ENCODE results near the gene MORN4. TPM values are rescaled to one million over a fixed set of nuclear protein-coding genes. Genes with fewer than 3 reads are reported as not detected.

The MORN4 gene
- total RNA-seq, 1 experiment from 2014 or later: 9.7 TPM

DNA sequence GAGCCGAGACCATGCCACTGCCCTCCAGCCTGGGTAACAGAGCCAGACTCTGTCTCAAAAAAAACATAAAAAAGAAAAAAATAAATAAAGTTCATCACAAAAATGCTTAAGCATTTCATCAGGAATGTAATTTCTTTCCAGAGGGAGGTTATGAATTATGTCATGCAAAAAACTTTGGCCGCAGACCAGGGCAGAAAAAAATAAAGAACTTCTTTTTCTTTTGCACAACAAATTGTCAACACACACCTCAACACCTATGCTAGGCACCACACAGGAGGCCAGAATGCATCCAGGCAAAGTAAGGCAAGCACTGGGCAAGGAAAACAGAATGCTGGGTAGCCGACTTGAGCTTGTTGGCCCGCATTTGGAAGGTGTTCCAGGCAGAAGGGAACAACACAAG is 39.9 kb downstream of the MORN4 start:
- TF ChIP-seq, protein P1, sequence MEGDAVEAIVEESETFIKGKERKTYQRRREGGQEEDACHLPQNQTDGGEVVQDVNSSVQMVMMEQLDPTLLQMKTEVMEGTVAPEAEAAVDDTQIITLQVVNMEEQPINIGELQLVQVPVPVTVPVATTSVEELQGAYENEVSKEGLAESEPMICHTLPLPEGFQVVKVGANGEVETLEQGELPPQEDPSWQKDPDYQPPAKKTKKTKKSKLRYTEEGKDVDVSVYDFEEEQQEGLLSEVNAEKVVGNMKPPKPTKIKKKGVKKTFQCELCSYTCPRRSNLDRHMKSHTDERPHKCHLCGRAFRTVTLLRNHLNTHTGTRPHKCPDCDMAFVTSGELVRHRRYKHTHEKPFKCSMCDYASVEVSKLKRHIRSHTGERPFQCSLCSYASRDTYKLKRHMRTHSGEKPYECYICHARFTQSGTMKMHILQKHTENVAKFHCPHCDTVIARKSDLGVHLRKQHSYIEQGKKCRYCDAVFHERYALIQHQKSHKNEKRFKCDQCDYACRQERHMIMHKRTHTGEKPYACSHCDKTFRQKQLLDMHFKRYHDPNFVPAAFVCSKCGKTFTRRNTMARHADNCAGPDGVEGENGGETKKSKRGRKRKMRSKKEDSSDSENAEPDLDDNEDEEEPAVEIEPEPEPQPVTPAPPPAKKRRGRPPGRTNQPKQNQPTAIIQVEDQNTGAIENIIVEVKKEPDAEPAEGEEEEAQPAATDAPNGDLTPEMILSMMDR (IDR thresholded peaks at IDR 0.05; ENCODE audit: insufficient read depth in 1 of 2, low read depth in 1 of 2, low read length in 1 of 2, severe bottlenecking in 1 of 2, unreplicated experiment in 1 of 2): no peak
- no peak overlapping the region for H3K27ac Mint-ChIP-seq (ENCODE audit: unreplicated experiment)
- H3K4me3 ChIP-seq (ENCODE audit: low read depth, low read length): no peak overlapping the region

DNA sequence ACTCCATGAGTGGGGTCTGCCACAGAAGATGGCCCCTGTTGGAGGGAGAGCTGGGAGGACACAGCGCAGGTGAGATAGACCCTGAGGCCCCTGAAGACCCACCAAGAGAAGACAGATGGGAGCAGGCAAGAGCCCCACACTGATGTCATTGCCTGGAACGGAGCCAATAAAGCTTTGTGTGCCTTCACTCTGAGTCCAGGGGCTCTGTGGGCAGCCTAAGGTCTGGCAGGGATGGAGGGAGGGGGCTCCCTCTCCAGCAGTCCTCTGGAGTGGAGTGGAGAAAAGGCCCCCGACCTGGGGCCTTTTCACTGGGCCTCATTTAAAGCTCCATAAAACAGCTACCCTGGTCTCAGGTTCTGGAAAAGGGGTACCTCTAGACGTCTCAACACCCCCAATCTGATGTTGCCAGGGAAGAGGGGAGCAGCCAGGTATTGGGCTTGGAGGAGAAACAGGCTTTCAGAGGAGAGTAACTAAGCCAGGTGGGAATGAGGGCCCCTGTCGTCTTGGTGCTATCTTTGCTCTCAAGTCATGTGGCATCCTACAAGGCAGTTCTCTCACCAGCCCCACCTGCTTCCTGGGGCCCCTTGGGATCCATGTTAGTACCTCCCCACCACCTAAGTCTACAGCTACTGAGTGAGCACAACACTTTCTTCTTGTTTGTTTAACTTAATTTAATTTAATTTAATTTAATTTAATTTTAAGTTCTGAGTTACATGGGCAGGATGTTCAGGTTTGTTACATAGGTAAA is 42.4 kb downstream of the MORN4 start:
- H3K4me1 Mint-ChIP-seq (ENCODE audit: low read depth, unreplicated experiment): peaks cover 2% of the 10 kb centered on the region
- H3K4me3 ChIP-seq (ENCODE audit: low read depth, low read length): no peak overlapping the region
- no peaks in the 10 kb centered on the region for H3K36me3 ChIP-seq (ENCODE audit: control insufficient read depth, insufficient read depth, low read length)
- no peaks in the 10 kb centered on the region for H3K27me3 ChIP-seq (replicated peaks; ENCODE audit: control insufficient read depth, insufficient read depth, low read length)
- CTCF ChIA-PET: interaction anchor here (1.0 kb wide), 1 partner anchor 19 kb away, joined by 3 read pairs; the partner anchor contains the start of gene ANKRD2
- no peak overlapping the region for H3K4me3 Mint-ChIP-seq (ENCODE audit: unreplicated experiment)
- H3K27ac Mint-ChIP-seq (ENCODE audit: unreplicated experiment): no peak overlapping the region
- no peaks in the 10 kb centered on the region for H3K36me3 Mint-ChIP-seq (ENCODE audit: insufficient read depth, unreplicated experiment)
- peaks cover 8% of the 10 kb centered on the region; the same call in 1 of the 2 replicates for H3K4me1 ChIP-seq
- intact Hi-C loops (cut with micrococcal nuclease; ENCODE audit: unreplicated experiment): no loop called here
- DNase-seq: no peak
- no peaks in the 10 kb centered on the region for H3K9me3 ChIP-seq
- H3K9me3 Mint-ChIP-seq (ENCODE audit: unreplicated experiment): no peaks in the 10 kb centered on the region
- no peaks in the 10 kb centered on the region for H3K27me3 Mint-ChIP-seq (ENCODE audit: insufficient read depth, unreplicated experiment)
- no TSS peak for BruUV-seq (replicated peaks)
- POLR2A ChIA-PET: no interaction called here
- TF ChIP-seq, protein P1 (IDR thresholded peaks at IDR 0.05; ENCODE audit: insufficient read depth in 1 of 2, low read depth in 1 of 2, low read length in 1 of 2, severe bottlenecking in 1 of 2, unreplicated experiment in 1 of 2): no peak

More for the DNA sequence above, 39.9 kb downstream of the MORN4 start:
- DNase-seq: no peak
- intact Hi-C loops (cut with micrococcal nuclease; ENCODE audit: unreplicated experiment): no loop called here
- Histone ChIP-seq H3K9me3 (no peaks in the 10 kb centered on the region), H3K27me3 (replicated peaks; ENCODE audit: control insufficient read depth, insufficient read depth, low read length) (no peaks in the 10 kb centered on the region), H3K36me3 (ENCODE audit: control insufficient read depth, insufficient read depth, low read length) (no peaks in the 10 kb centered on the region), H3K4me1 (peaks cover 5% of the 10 kb centered on the region; the same call in 1 of the 2 replicates)
- CTCF ChIA-PET: interaction anchor here (0.6 kb wide), 1 partner anchor 80 kb away, joined by 3 read pairs; no protein-coding TSS in a partner anchor
- Mint-ChIP-seq H3K9me3 (ENCODE audit: unreplicated experiment) (no peaks in the 10 kb centered on the region), H3K27me3 (ENCODE audit: insufficient read depth, unreplicated experiment) (no peaks in the 10 kb centered on the region), H3K4me1 (ENCODE audit: low read depth, unreplicated experiment) (peaks cover 7% of the 10 kb centered on the region), H3K36me3 (ENCODE audit: insufficient read depth, unreplicated experiment) (no peaks in the 10 kb centered on the region), H3K4me3 (ENCODE audit: unreplicated experiment) (no peak overlapping the region)
- no TSS peak for BruUV-seq (replicated peaks)
- POLR2A ChIA-PET: no interaction called here

DNA sequence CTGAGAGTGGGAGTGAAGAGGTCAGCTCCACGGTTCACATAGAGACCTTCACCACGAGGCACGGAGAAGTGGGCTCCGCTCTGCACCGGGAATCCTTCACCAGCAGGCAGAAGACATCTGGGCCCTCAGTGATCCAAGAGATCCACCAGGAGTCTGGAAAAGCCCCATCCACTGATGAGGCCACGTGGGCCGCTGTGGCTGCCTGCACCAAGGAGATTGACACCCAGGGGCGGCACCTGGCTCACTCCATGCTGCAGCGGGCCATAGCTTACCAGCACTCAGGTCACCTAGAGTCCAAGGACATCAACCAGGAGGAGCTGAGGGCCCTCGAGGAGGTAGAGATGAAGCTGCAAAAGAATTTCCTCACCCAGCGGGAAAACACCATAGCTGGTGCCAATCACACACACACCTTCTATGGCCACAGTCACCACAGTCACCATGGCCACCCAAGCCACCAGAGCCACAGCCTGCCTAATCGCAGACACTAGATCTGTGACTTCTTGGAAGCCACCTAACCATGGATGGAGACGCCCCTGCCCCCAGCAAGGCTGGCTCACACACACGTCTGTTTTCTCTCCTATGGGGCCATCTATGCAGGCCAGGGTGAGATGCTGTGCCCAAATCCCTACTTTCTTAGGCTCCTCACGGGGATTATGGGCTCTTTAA is 43.1 kb downstream of the MORN4 start:
- Mint-ChIP-seq H3K4me3 (ENCODE audit: unreplicated experiment) (no peak overlapping the region), H3K27ac (ENCODE audit: unreplicated experiment) (no peak overlapping the region), H3K4me1 (ENCODE audit: low read depth, unreplicated experiment) (peaks cover 7% of the 10 kb centered on the region), H3K9me3 (ENCODE audit: unreplicated experiment) (no peaks in the 10 kb centered on the region), H3K27me3 (ENCODE audit: insufficient read depth, unreplicated experiment) (no peaks in the 10 kb centered on the region), H3K36me3 (ENCODE audit: insufficient read depth, unreplicated experiment) (no peaks in the 10 kb centered on the region)
- POLR2A ChIA-PET: no interaction called here
- TF ChIP-seq, protein P1 (IDR thresholded peaks at IDR 0.05; ENCODE audit: insufficient read depth in 1 of 2, low read depth in 1 of 2, low read length in 1 of 2, severe bottlenecking in 1 of 2, unreplicated experiment in 1 of 2): no peak
- Histone ChIP-seq H3K9me3 (no peaks in the 10 kb centered on the region), H3K36me3 (ENCODE audit: control insufficient read depth, insufficient read depth, low read length) (no peaks in the 10 kb centered on the region), H3K4me3 (ENCODE audit: low read depth, low read length) (no peak overlapping the region), H3K4me1 (peaks cover 13% of the 10 kb centered on the region), H3K27me3 (replicated peaks; ENCODE audit: control insufficient read depth, insufficient read depth, low read length) (no peaks in the 10 kb centered on the region)
- intact Hi-C loops (cut with micrococcal nuclease; ENCODE audit: unreplicated experiment): no loop called here
- no TSS peak for BruUV-seq (replicated peaks)
- DNase-seq: no peak
- CTCF ChIA-PET: no interaction called here
